Colonic mucosa (tissue), 4 donors: Measurements from ENCODE around the gene MAG. TPM values are rescaled to one million over a fixed set of nuclear protein-coding genes. Genes with fewer than 3 reads are reported as not detected.
A peak's percentile ranks its signal among the peaks of the same experiment; 100 is the strongest.

ENCODE experiments used
- DNase-seq: peaks from one replicate; pipeline ENCODE4 v3.0.0-alpha.2; 2020
- H3K27ac ChIP-seq: fragments of 200-600 bp; one replicate; pipeline ENCODE4 v1.8.0; 2021
- H3K27me3 ChIP-seq: fragments of 200-600 bp; one replicate; pipeline ENCODE4 v1.8.0; 2021
- H3K36me3 ChIP-seq: fragments of 200-600 bp; one replicate; pipeline ENCODE4 v1.8.0; 2021
- H3K4me1 ChIP-seq: fragments of 200-600 bp; one replicate; pipeline ENCODE4 v1.8.0; 2021; ENCODE audit warnings: mild to moderate bottlenecking
- H3K4me3 ChIP-seq: fragments of 200-600 bp; one replicate; pipeline ENCODE4 v1.8.0; 2021
- H3K9ac ChIP-seq, 2 donors: one replicate each; pipeline ENCODE4 v1.7.0; 2013; ENCODE audit warnings: control low read depth in 2 of 2, low read depth in 2 of 2, low read length in 2 of 2
- H3K9me3 ChIP-seq: fragments of 200-600 bp; one replicate; pipeline ENCODE4 v1.8.0; 2021
- intact Hi-C: fragments of 100-400 bp; cut with DNase I; formaldehyde crosslinking; loops from one replicate; pipeline ENCODE4 v1.14.1; 2022
- total RNA-seq, 2 donors: library from RNA; stranded (reverse); fragmentation: NEBNext Ultra II Directional in 1 of 2; extraction: Animal tissue kit (Norgen Biotek cat#: 25700) in 1 of 2; gene quantifications; one replicate each; pipeline ENCODE4 v1.2.1, GENCODE V29; 2021
- TF ChIP-seq, protein P1 (sequence below): fragments of 200-600 bp; IDR thresholded peaks from one replicate; pipeline ENCODE4 v1.8.0; 2022; ENCODE audit warnings: antibody characterized with exemption, mild to moderate bottlenecking
- donor health status: healthy.
- donor health status: DM: no; HTN: no; CAD: no.
- donor health status: DM: no; HTN: no; CAD: no.

The MAG gene
- total RNA-seq, 2 donors from 2014 or later, result not detected

DNA sequence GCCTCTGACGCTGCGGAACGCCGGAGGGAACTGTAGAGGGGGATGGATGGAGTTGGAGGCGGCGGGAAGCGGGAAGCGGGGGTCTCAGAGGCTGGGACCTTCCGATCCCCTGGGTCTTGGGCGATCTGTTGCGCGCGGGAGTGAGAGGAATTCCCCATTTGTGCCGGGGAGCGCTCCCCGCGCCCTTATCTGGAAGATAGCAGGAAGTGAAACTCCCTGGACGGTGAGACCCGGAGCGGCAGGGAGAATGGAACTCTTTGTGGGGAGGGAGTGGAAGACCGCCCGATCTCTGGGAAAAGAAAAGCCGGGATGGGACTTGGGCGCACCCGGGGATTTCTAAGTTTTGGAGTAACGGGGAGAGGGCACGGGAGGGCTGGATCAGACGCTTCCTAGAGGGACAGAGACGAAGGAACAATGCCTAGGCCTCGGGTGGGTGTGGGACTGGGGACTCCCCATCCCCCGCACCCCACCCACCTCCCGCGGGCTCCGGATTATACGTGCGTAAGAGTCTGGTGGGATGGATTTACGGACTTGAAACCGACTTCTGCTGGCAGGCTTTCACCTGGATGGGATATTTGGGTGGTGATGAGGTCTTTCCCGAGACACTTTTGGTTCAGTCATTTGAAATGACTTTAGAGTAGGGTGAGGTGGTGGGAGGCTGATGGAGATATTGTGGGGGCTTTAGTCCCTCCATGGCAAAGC is 42.7 kb upstream of the MAG start:
- Histone ChIP-seq H3K4me3 (peak overlapping the region; percentile 72), H3K9ac (peak overlapping the region; percentile 80 to 85), H3K36me3 (no peaks in the 10 kb centered on the region), H3K4me1 (no peaks in the 10 kb centered on the region), H3K9me3 (no peaks in the 10 kb centered on the region), H3K27me3 (peaks cover 5% of the 10 kb centered on the region), H3K27ac (peak overlapping the region; percentile 90)
- TF ChIP-seq, protein P1, sequence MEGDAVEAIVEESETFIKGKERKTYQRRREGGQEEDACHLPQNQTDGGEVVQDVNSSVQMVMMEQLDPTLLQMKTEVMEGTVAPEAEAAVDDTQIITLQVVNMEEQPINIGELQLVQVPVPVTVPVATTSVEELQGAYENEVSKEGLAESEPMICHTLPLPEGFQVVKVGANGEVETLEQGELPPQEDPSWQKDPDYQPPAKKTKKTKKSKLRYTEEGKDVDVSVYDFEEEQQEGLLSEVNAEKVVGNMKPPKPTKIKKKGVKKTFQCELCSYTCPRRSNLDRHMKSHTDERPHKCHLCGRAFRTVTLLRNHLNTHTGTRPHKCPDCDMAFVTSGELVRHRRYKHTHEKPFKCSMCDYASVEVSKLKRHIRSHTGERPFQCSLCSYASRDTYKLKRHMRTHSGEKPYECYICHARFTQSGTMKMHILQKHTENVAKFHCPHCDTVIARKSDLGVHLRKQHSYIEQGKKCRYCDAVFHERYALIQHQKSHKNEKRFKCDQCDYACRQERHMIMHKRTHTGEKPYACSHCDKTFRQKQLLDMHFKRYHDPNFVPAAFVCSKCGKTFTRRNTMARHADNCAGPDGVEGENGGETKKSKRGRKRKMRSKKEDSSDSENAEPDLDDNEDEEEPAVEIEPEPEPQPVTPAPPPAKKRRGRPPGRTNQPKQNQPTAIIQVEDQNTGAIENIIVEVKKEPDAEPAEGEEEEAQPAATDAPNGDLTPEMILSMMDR, result no peak
- intact Hi-C loops, result no loop called here
- DNase-seq, result peak; percentile 53

DNA sequence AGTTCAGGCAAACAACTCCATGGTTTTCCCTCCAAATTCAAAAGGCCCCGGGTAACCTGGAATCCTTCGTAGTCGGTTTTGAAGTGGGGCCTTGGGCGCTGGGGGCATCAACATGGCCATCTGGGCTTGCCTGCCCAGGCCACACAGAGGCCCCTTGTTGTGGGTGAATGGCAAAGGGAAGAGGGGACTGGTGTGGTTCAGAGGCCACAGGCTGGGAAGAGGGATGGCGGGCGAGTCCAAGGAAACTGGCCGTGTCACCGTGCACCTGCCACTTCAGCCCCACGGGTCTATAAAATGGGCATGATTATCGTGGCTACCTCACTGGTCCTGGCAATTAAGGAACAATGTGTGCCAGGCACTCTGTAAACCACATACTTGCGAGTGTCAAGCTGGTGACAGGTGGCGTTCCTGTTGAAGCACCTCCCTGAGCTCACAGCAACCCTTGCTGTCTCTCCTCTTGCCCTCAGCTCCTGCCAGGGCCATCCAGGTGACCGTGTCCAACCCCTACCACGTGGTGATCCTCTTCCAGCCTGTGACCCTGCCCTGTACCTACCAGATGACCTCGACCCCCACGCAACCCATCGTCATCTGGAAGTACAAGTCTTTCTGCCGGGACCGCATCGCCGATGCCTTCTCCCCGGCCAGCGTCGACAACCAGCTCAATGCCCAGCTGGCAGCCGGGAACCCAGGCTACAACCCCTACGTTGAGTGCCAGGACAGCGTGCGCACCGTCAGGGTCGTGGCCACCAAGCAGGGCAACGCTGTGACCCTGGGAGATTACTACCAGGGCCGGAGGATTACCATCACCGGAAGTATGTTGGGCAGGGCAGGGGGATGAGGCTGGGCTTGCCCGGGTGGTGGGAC is 41.9 kb upstream of the MAG start:
- Histone ChIP-seq H3K27me3 (peaks cover 5% of the 10 kb centered on the region), H3K4me1 (no peaks in the 10 kb centered on the region), H3K9ac (peak overlapping the region in 1 of 2 donors; percentile 80), H3K27ac (peak overlapping the region; percentile 90), H3K4me3 (peak overlapping the region; percentile 72), H3K9me3 (no peaks in the 10 kb centered on the region), H3K36me3 (no peaks in the 10 kb centered on the region)
- TF ChIP-seq, protein P1, result no peak
- peak; percentile 19 for DNase-seq
- intact Hi-C loops, result no loop called here

DNA sequence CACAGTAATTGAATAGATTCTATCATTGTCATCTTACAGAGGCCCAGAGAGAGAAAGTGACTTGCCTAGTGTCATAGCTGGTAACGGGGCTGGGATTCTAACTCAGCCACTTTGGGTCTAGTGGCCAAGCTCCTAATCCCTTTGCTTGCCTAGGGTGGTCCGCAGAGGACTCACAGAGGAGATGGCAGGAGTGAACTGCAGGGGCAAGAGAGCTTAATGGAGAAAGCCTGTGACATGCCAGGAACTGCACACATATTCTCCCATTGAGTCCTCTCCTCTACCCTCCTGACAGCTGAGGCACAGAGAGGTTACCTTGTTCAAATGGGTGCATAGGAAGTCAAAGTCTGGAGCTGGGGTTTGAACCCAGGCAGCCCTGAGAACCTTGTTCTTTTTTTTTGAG is 40.5 kb upstream of the MAG start:
- TF ChIP-seq, protein P1, result no peak
- H3K36me3 ChIP-seq, result no peaks in the 10 kb centered on the region
- H3K4me3 ChIP-seq, result no peak overlapping the region
- intact Hi-C loops, result no loop called here
- no peak overlapping the region for H3K9ac ChIP-seq
- H3K27ac ChIP-seq, result no peak overlapping the region
- H3K9me3 ChIP-seq, result no peaks in the 10 kb centered on the region
- peaks cover 5% of the 10 kb centered on the region for H3K27me3 ChIP-seq
- peak; percentile 13 for DNase-seq
- no peaks in the 10 kb centered on the region for H3K4me1 ChIP-seq

DNA sequence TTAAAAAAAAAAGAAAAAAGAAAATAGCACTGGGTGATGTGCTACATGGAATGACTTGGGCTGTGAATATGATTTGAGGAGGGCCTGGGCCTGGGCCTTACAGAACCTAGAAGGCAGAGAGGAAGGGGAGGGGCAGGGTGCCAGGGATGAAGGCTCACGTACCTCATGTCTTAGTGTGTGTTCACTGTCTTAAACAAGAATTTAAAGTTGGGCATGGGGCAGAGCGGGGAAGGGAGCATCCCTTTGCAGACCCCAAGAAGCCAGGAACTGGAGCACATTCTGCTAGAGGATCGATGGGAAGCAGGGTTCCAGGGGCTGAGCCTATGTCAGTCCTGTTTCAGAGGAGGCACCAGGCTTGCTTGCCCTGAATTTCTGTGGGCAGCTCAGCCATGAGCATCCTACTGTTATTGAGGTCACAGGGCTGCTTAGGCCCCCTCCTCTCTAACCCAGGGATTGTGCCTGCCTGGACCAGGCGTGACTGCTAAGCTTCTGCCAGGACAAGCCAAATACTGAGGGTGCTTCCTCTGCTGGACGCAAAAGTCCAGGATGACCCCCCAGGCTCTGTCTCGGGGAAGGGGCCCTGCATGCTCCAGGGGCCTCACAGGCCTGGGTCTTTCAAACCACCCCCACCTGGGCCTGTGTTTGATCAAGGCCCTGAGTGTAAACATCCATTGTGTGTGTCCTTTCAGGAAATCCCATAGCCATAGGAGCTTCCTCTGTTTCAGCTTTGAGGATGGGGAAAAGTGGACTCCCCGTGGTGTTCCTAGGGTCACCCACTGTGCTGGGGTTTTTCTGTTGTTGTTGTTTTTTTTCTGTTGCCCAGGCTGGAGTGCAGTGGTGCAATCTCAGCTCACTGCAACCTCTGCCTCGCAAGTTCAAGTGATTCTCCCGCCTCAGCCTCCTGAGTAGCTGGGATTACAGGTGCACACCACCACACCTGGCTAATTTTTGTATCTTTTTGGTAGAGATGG is 38.4 kb upstream of the MAG start:
- intact Hi-C loops, result no loop called here
- DNase-seq, result peak; percentile 12
- peaks cover 1% of the 10 kb centered on the region for H3K27me3 ChIP-seq
- H3K36me3 ChIP-seq, result no peaks in the 10 kb centered on the region
- H3K27ac ChIP-seq, result no peak overlapping the region
- H3K9ac ChIP-seq, result no peak overlapping the region
- TF ChIP-seq, protein P1, result no peak
- no peak overlapping the region for H3K4me3 ChIP-seq
- no peaks in the 10 kb centered on the region for H3K4me1 ChIP-seq
- no peaks in the 10 kb centered on the region for H3K9me3 ChIP-seq
